Embryonic facial prominence (tissue), 1 donor: Measurements from ENCODE around the gene HERPUD1.
"Not testable (repeated sequence)": the region's sequence is repeated elsewhere in the genome, so short reads cannot be mapped to it uniquely, and the experiment has no call there.

ENCODE experiments used
- DNase-seq: peaks from one replicate; pipeline ENCODE4 v3.0.0-alpha.2; 2016; ENCODE audit errors: extremely low spot score

The HERPUD1 gene

DNA sequence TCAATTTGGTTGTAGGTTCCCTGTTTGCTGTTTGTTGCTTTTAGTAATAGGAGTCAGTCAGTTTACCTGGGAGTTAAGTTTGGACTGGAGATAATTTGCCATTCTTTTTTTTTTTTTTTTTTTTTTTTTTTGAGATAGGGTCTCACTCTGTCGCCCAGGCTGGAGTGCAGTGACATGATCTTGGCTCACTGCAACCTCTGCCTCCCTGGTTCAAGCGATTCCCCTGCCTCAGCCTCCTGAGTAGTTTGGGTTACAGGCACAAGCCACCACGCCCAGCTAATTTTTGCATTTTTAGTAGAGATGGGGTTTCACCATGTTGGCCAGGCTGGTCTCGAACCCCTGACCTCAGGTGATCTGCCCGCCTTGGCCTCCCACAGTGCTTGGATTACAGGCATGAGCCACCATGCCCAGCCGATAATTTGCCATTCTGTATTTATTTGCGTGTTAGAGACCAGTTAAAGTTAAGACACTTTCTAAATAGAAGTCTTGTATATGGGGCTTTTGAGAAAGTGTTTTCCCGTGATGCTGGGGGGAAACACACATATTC lies 2.7 kb downstream of the HERPUD1 start:
- not testable (repeated sequence) for DNase-seq

DNA sequence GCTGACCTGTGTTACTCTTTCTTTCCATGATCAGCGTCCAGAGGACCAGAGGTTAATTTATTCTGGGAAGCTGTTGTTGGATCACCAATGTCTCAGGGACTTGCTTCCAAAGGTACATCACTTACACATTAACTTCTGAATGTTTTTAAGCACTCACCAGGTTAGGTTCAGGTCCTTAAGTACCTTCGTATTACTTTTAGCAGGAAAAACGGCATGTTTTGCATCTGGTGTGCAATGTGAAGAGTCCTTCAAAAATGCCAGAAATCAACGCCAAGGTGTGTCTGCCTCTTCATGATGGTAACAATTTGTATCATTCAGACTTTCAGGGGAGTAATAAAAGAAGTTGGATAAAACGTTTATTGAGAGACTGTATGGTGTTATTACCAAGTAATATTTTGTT lies 3.3 kb downstream of the HERPUD1 start:
- DNase-seq = no peak

- DNase-seq = no peak
These were observed 4.5 kb downstream of the HERPUD1 start for GRCh38 chr16:56936491-56936890.

DNA sequence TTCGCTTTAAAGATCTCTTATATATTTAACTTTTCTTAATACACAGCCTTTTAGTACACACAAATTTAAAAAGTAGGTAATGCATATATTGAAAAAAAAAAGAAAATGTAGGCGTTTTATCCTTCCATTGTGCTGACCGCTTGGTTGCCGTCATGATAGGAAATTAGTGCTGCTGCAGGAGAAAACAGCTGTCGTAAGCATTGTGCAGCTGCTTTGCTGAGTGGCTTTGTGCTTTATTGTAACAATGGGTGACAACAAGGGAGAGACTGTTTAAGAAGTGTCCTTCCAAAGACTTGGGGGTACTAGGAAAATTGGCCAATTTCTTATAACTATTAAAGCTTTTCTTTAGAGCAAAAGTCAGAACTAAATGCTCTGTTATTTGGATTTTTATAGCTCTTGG lies 5.0 kb downstream of the HERPUD1 start:
- DNase-seq = no peak

GRCh38 chr16:56938664-56939513 lies 6.9 kb downstream of the HERPUD1 start:
- DNase-seq = no peak

- DNase-seq = no peak
These were observed 7.9 kb downstream of the HERPUD1 start for GRCh38 chr16:56939801-56940200.

DNA sequence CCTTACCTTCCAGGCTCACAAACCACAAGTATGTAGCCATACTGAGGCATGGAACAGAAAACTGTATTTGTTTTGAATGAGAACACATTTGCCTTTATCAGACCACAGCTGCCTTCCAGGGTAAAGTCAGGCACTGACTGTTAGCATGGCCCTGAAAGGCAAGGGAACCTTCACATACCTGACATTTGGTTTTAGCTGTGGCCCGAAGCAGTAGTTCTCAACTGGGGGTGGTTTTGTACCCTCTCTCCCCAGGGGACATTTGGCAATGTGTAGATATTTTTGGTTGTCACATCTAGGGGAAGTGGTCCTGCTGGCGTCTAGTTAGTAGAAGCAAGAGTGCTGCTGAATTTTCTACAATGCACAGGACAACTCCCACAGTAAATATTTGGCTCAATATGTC lies 9.2 kb downstream of the HERPUD1 start:
- DNase-seq = no peak

DNA sequence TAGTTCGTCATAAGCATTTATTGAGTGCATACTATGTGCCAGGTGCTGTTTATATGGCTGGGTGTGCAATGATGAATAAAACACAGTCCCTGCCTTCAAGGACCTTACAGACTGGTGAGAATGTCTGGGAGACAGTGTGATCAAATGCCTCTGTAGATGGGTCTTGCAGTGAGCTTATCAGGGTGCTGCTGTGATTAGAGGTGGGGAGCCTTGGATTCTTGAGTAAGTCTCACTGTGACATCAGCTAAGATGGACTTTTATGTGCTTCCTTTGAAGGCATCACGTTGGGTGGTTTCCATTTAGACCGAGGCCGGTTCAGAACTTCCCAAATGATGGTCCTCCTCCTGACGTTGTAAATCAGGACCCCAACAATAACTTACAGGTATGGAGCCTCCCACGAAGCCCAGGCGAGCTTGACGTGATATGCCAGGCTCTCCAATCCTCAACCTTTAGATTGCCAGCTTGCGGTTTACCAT lies 10.0 kb downstream of the HERPUD1 start:
- no peak for DNase-seq

GRCh38 chr16:56943761-56944375 lies 11.9 kb downstream of the HERPUD1 start:
- no peak for DNase-seq

DNA sequence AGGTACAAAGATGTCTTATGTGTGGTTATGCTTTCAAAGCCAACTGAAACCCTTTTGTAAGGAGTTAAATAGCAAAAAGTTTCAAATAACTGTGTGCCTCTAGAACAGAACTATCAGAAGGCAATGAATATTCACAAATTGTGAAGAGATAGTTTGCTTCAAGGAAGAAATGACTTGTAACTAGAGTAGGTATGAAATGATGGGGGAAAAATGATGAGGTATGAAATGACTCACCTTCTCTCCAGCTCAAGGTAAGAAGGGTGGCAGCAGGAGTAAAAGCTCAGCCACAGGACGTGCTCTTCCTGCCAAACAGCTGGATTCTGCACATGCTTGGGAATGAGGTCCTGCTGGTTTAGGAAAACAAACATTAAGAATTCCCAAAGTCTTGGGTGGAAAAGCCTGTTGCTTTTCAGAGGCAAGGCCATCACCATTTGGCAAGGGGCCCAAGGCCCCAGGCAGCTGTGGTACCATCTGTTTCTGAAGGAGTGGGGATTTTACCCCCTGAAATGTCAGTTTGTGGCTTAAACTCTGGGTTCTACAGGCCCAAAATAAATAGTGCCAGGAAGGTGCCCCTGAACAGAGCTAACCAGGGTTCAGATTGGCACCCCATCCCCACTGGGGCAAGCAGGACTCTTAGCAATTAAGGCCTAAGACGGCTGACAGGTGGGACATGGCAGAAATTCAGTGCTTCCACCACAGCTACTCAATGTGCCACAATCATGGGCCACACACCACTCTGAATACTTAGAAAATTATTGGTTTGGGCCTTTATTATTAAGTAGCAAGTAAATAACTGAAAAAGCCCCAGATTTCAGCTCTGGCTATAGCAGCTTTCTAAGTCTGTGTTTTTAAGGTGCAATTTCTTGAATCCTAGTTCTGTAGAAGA lies 13.3 kb downstream of the HERPUD1 start:
- no peak for DNase-seq

DNA sequence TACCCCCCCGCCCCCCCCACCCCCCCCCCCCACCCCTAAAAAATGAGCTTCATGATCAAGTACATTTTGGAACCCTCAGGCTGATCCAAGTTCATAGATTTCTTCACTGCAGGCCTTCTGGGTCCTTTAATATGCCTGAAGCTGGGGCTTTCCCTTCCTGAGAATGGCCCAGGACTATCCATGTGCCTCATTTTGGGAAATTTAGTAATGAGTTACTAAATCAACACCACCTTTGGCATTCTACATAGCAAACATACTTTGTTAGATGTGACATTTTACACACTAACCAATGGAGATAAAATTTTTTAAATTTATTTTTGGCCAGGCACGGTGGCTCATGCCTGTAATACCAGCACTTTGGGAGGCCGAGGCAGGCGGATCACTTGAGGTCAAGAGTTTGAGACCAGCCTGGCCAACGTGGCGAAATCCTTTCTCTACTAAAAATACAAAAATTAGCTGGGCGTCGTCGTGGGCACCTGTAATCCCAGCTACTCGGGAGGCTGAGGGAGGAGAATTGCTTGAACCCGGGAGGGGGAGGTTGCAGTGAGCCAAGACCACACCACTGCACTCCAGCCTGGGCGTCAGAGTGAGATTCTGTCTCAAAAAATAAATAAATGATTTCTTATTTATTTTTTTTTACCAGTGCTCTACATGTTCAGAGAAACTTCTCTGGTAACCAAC lies 14.0 kb downstream of the HERPUD1 start:
- DNase-seq = no peak

- no peak for DNase-seq
These were observed 15.0 kb downstream of the HERPUD1 start for GRCh38 chr16:56946767-56947603.

GRCh38 chr16:56947604-56947995 lies 15.7 kb downstream of the HERPUD1 start:
- no peak for DNase-seq

DNA sequence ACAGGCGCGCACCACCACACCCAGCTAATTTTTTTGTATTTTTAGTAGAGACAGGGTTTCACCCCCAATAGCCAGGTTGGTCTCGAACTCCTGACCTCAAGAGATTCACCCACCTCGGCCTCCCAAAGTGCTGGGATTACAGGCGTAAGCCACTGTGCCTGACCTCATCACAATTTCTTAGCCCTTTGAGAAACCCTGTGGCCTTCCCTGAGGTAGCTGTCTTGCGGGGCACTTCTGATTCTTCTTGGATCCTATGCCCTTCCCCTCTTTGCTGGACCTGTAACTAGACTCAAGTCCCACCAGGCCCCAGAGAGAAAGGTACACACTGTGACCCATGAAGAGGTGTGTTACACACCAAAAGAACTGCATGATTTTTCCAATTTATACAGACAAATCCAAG lies 16.3 kb downstream of the HERPUD1 start:
- DNase-seq = no peak

DNA sequence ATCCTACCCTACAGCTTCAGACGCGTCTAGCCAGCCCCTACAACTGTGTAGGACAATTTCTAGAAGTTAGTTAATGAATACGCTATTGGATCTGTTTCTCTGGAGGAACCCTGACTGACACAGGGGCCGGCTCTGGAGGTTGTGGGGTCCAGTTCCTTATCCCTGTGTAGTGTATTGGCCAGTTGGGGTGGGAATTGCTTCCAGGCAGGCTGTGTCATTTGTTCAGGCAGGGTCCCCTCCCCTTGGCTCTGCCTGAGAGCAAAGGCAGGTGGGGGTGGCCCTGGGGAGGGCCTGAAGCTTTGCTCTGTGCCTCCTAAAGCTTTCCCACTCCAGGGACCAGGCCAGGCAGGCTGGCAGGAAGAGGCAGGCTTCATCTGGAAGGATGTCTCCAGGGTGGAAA lies 18.1 kb downstream of the HERPUD1 start:
- no peak for DNase-seq

DNA sequence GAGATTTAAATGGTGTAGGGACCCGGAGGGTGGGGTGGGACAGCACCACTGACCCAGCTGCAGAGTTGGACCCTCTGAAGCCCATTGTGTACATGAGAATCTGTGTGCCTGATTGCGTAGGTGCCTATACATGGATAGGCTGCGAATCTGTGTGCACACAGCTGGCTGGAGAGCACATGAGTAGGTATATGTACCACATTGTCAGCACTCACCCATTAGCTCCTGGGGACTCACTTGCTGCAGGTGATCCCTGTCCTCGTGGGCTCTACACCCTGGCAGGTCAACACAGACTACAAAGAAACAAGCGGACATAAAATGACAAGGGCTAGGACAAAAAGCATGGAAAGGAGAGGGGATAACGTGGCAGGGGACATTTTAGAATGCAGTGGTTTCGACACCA lies 18.5 kb downstream of the HERPUD1 start:
- DNase-seq = no peak

GRCh38 chr16:56950881-56951771 lies 19.2 kb downstream of the HERPUD1 start:
- no peak for DNase-seq

DNA sequence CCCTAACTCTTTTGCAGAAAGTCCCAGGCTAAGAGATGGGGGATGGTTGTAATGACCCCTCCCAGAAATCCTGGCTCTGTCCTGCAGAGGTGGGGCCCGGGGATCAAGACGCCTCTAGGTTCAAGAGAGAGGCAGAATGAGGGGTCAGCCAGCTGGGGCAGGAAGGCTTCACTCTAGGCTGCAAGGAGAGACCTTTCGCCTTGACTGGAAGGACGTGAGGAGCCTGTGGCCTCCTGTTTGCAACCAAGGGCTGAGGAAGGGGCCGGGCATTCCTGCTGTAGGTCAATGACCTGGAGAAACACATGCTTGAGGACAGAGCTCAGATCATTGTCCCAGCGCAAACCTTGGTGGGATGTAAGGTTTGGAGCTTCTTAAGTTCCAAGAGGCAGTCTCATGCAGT lies 21.1 kb downstream of the HERPUD1 start:
- no peak for DNase-seq

GRCh38 chr16:56956076-56956475 lies 24.1 kb downstream of the HERPUD1 start:
- DNase-seq = no peak
